ENCODE data around the gene NTM.
"Not testable (repeated sequence)": the region's sequence is repeated elsewhere in the genome, so short reads cannot be mapped to it uniquely, and the experiment has no call there.

The NTM gene

GRCh38 chr11:131422496-131422895, 52.1 kb downstream of the NTM start:
- no peak for DNase-seq

GRCh38 chr11:131423688-131424087, 53.3 kb downstream of the NTM start:
- DNase-seq: no peak

- DNase-seq: not testable (repeated sequence)
Measured at GRCh38 chr11:131424257-131424876, 54.0 kb downstream of the NTM start.

- no peak for DNase-seq
Measured at GRCh38 chr11:131425285-131425684, 54.9 kb downstream of the NTM start.

- DNase-seq: no peak
Measured at GRCh38 chr11:131428853-131429252, 58.4 kb downstream of the NTM start.

- no peak for DNase-seq
Measured at GRCh38 chr11:131430473-131431208, 60.2 kb downstream of the NTM start.

GRCh38 chr11:131441051-131441810, 70.8 kb downstream of the NTM start:
- no peak for DNase-seq

GRCh38 chr11:131446590-131447275, 76.3 kb downstream of the NTM start:
- no peak for DNase-seq

- DNase-seq: no peak
Measured at GRCh38 chr11:131447277-131447815, 76.9 kb downstream of the NTM start.

- no peak for DNase-seq
Measured at GRCh38 chr11:131447898-131448297, 77.5 kb downstream of the NTM start.

- no peak for DNase-seq
Measured at GRCh38 chr11:131449036-131450019, 78.9 kb downstream of the NTM start.

GRCh38 chr11:131454490-131454889, 84.1 kb downstream of the NTM start:
- no peak for DNase-seq

- no peak for DNase-seq
Measured at GRCh38 chr11:131454989-131455388, 84.6 kb downstream of the NTM start.

- DNase-seq: no peak
Measured at GRCh38 chr11:131455843-131456704, 85.7 kb downstream of the NTM start.

GRCh38 chr11:131457163-131457562, 86.7 kb downstream of the NTM start:
- no peak for DNase-seq

GRCh38 chr11:131458421-131458820, 88.0 kb downstream of the NTM start:
- no peak for DNase-seq

- DNase-seq: no peak
Measured at GRCh38 chr11:131460931-131461330, 90.5 kb downstream of the NTM start.

- DNase-seq: no peak
Measured at GRCh38 chr11:131462622-131463021, 92.2 kb downstream of the NTM start.

- DNase-seq: no peak
Measured at GRCh38 chr11:131463162-131463561, 92.7 kb downstream of the NTM start.

- DNase-seq: no peak
Measured at GRCh38 chr11:131463649-131464425, 93.4 kb downstream of the NTM start.
